DMS 273 treated with DMSO at 0.1 percent for 48 hours (cell line): ENCODE results near the gene SREBF1.

Experiments used
- DNase-seq: peaks from one replicate; lab custom pipeline; 2025; lab: John Stamatoyannopoulos, UW

Gene SREBF1

GRCh38 chr17:17857496-17857895 lies 20.7 kb upstream of the SREBF1 start:
- DNase-seq, result no peak

- DNase-seq, result no peak
Observed at GRCh38 chr17:17856386-17856785, 19.6 kb upstream of the SREBF1 start.

- no peak for DNase-seq
Observed at GRCh38 chr17:17855976-17856375, 19.2 kb upstream of the SREBF1 start.

- no peak for DNase-seq
Observed at GRCh38 chr17:17853811-17854447, 17.1 kb upstream of the SREBF1 start.

GRCh38 chr17:17852930-17853329 lies 16.1 kb upstream of the SREBF1 start:
- no peak for DNase-seq

- DNase-seq, result no peak
Observed at GRCh38 chr17:17851103-17852002, 14.6 kb upstream of the SREBF1 start.

- no peak for DNase-seq
Observed at GRCh38 chr17:17849845-17850373, 13.1 kb upstream of the SREBF1 start.

- DNase-seq, result no peak
Observed at GRCh38 chr17:17849147-17849820, 12.5 kb upstream of the SREBF1 start.

GRCh38 chr17:17848311-17849082 lies 11.7 kb upstream of the SREBF1 start:
- no peak for DNase-seq

- DNase-seq, result no peak
Observed at GRCh38 chr17:17847726-17848125, 10.9 kb upstream of the SREBF1 start.

GRCh38 chr17:17847118-17847689 lies 10.4 kb upstream of the SREBF1 start:
- DNase-seq, result no peak

GRCh38 chr17:17846645-17847044 lies 9.9 kb upstream of the SREBF1 start:
- DNase-seq, result no peak

GRCh38 chr17:17846003-17846402 lies 9.2 kb upstream of the SREBF1 start:
- no peak for DNase-seq

- no peak for DNase-seq
Observed at GRCh38 chr17:17845046-17845775, 8.4 kb upstream of the SREBF1 start.

GRCh38 chr17:17844500-17844899 lies 7.7 kb upstream of the SREBF1 start:
- DNase-seq, result no peak

- no peak for DNase-seq
Observed at GRCh38 chr17:17844079-17844478, 7.3 kb upstream of the SREBF1 start.

GRCh38 chr17:17843096-17843495 lies 6.3 kb upstream of the SREBF1 start:
- DNase-seq, result no peak

GRCh38 chr17:17842111-17842876 lies 5.5 kb upstream of the SREBF1 start:
- no peak for DNase-seq

- DNase-seq, result no peak
Observed at GRCh38 chr17:17841601-17842025, 4.8 kb upstream of the SREBF1 start.
